Common myeloid progenitor, CD34-positive (primary cell): ENCODE data around the gene DHRS4L2.
"Not testable (repeated sequence)": the region's sequence is repeated elsewhere in the genome, so short reads cannot be mapped to it uniquely, and the experiment has no call there.

Experiments used
- CTCF ChIA-PET: fragments of 350-600 bp; sonication (Branson Sonifier 250); formaldehyde crosslinking; loops from one replicate; lab custom pipeline; 2021; ENCODE audit warnings: antibody characterized with exemption; lab: Charles Lee
- POLR2A ChIA-PET: fragments of 350-600 bp; sonication (Branson Sonifier 250); formaldehyde crosslinking; loops from one replicate; lab custom pipeline; 2021; ENCODE audit warnings: antibody characterized with exemption; lab: Charles Lee
- DNase-seq, 3 donors: peaks; one replicate each; pipeline versions ENCODE4 v3.0.0 to v3.0.0-alpha.2; 2013
- H3K27ac ChIP-seq, 2 experiments: 1 replicate in 1 of 2; 2 replicates in 1 of 2; pipeline ENCODE4 v1.7.0; 2013; ENCODE audit warnings: inconsistent platforms in 2 of 2, low read length in 2 of 2, mild to moderate bottlenecking in 2 of 2, low read depth in 1 of 2, moderate library complexity in 1 of 2; ENCODE audit not compliant: severe bottlenecking in 2 of 2, insufficient read depth in 1 of 2, poor library complexity in 1 of 2
- H3K27me3 ChIP-seq, 5 experiments: replicated peaks in 2 of 5; 1 replicate in 3 of 5; 2 replicates in 2 of 5; pipeline versions ENCODE4 v1.6.1 to v1.7.0; 2013; ENCODE audit warnings: low read length in 4 of 5, mild to moderate bottlenecking in 2 of 5, moderate library complexity in 2 of 5, inconsistent platforms in 1 of 5; ENCODE audit not compliant: insufficient read depth in 5 of 5, control insufficient read depth in 4 of 5
- H3K36me3 ChIP-seq, 4 experiments: 1 replicate in 2 of 4; 2 replicates in 2 of 4; pipeline versions ENCODE4 v1.6.1 to v1.7.0; 2013; ENCODE audit warnings: low read length in 3 of 4, control low read depth in 1 of 4, mild to moderate bottlenecking in 1 of 4; ENCODE audit not compliant: control insufficient read depth in 4 of 4, insufficient read depth in 4 of 4
- H3K4me1 ChIP-seq, 4 experiments: 1 replicate in 3 of 4; 2 replicates in 1 of 4; pipeline versions ENCODE4 v1.6.1 to v1.7.1; 2013; ENCODE audit warnings: low read length in 3 of 4, mild to moderate bottlenecking in 3 of 4, control low read depth in 1 of 4, inconsistent platforms in 1 of 4, moderate library complexity in 1 of 4; ENCODE audit not compliant: control insufficient read depth in 4 of 4, insufficient read depth in 4 of 4; ENCODE audit errors: control extremely low read depth in 1 of 4
- H3K4me3 ChIP-seq, 7 experiments: 1 replicate in 4 of 7; 2 replicates in 3 of 7; pipeline versions ENCODE4 v1.5.1 to v1.7.0; 2013; ENCODE audit warnings: mild to moderate bottlenecking in 7 of 7, low read length in 6 of 7, moderate library complexity in 6 of 7, inconsistent platforms in 2 of 7, low read depth in 2 of 7, control low read depth in 1 of 7; ENCODE audit not compliant: insufficient read depth in 4 of 7, control insufficient read depth in 1 of 7; ENCODE audit errors: extremely low read depth in 1 of 7
- H3K9me3 ChIP-seq, 5 experiments: 1 replicate in 4 of 5; 2 replicates in 1 of 5; pipeline versions ENCODE4 v1.6.1 to v1.7.1; 2013; ENCODE audit warnings: low read length in 4 of 5, mild to moderate bottlenecking in 2 of 5, inconsistent platforms in 1 of 5, low read depth in 1 of 5, moderate library complexity in 1 of 5; ENCODE audit not compliant: control insufficient read depth in 4 of 5, insufficient read depth in 2 of 5; ENCODE audit errors: control extremely low read depth in 1 of 5
- WGBS: methylation state at CpG from one replicate; pipeline ENCODE4 v1.1.5; 2013; ENCODE audit not compliant: insufficient coverage; 5-methylcytosine and 5-hydroxymethylcytosine counted together

Gene DHRS4L2

DNA sequence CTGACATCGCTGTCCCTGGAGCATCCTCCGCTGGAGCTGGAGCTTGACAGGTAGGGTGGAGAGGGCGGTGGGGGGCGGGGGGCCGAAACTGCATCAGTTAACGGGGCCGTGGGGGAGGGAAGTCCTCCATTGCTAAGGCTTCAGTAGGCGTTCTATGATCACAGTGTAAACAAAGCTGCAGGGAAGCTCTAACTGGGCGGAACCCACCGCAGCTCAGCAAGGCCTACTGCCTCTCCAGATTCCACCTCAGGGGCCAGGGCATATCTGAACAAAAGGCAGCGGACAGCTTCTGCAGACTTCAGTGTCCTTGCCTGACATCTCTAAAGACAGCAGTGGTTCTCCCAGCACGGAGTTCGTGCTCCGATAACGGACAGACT is 18.5 kb upstream of the DHRS4L2 start:
- H3K9me3 ChIP-seq, H3K4me1 ChIP-seq, DNase-seq, H3K4me3 ChIP-seq, H3K36me3 ChIP-seq, H3K27me3 ChIP-seq, POLR2A ChIA-PET, CTCF ChIA-PET, H3K27ac ChIP-seq: not testable (repeated sequence)
- WGBS, result no CpG with 5 or more reads among the region's 15 CpGs

DNA sequence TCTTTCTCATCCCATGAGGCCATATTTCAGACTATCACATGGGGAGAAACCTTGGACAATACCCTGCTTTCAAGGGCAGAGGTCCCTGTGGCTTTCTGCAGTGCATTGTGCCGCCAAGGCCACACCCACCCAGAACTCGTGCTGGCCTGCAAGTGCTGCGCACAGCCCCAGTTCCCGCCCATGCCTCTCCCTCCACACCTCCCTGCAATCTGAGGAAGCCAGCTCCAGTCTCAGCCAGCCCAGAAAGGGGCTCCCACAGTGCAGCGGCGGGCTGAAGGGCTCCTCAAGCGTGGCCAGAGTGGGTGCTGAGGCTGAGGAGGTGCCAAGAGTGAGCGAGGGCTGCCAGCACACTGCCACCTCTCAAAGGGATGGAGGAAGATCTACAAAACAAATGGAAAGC is 15.6 kb upstream of the DHRS4L2 start:
- POLR2A ChIA-PET, DNase-seq, H3K27ac ChIP-seq, H3K4me3 ChIP-seq, H3K4me1 ChIP-seq, H3K36me3 ChIP-seq, CTCF ChIA-PET, H3K9me3 ChIP-seq, H3K27me3 ChIP-seq: not testable (repeated sequence)
- 87% methylated on average over 2 of the region's 8 CpGs for WGBS

DNA sequence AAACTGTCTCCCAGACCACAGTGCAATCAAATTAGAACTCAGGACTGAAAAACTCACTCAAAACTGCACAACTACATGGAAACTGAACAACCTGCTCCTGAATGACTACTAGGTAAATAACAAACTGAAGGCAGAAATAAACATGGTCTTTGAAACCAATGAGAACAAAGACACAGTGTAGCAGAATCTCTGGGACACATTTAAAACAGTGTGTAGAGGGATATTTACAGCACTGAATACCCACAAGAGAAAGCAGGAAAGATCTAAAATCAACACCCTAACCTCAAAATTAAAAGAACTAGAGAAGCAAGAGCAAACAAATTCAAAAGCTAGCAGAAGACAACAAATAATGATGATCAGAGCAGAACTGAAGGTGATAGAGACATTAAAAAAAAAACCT is 14.7 kb upstream of the DHRS4L2 start:
- DNase-seq, H3K27me3 ChIP-seq, H3K36me3 ChIP-seq, H3K9me3 ChIP-seq, H3K4me3 ChIP-seq, H3K27ac ChIP-seq, POLR2A ChIA-PET, H3K4me1 ChIP-seq: not testable (repeated sequence)
- CTCF ChIA-PET, result interaction anchor here (1.0 to 1.3 kb wide), 3 partner anchors 41 to 135 kb away, joined by 3 to 4 read pairs (median 4); no protein-coding TSS in a partner anchor

DNA sequence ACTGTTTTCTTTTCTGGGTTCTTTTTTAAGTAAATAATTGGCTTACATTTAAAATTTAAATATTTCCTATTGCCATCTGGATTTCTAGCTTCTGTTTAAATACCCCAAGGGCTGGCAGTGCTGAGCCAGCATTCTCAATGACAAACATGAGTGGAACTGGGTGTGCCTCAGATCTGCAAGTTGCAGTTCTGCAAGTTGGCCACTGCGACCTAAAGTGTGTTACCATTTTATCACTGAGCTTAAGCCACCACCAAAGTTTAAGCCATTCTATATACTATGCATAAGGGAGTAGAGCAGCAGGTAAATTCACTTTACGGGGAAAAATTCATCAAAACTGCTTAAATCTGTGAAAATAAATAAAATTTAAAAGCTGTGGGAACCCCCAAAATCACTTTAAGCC is 11.5 kb upstream of the DHRS4L2 start:
- peak; percentile 35 to 75 (median 58) for DNase-seq
- H3K4me1 ChIP-seq, POLR2A ChIA-PET, H3K4me3 ChIP-seq, H3K36me3 ChIP-seq, H3K9me3 ChIP-seq, H3K27ac ChIP-seq, H3K27me3 ChIP-seq: not testable (repeated sequence)
- CTCF ChIA-PET, result interaction anchor here (0.7 kb wide), 1 partner anchor 64 kb away, joined by 3 read pairs; no protein-coding TSS in a partner anchor
- WGBS, result no CpG with 5 or more reads among the region's 2 CpGs

DNA sequence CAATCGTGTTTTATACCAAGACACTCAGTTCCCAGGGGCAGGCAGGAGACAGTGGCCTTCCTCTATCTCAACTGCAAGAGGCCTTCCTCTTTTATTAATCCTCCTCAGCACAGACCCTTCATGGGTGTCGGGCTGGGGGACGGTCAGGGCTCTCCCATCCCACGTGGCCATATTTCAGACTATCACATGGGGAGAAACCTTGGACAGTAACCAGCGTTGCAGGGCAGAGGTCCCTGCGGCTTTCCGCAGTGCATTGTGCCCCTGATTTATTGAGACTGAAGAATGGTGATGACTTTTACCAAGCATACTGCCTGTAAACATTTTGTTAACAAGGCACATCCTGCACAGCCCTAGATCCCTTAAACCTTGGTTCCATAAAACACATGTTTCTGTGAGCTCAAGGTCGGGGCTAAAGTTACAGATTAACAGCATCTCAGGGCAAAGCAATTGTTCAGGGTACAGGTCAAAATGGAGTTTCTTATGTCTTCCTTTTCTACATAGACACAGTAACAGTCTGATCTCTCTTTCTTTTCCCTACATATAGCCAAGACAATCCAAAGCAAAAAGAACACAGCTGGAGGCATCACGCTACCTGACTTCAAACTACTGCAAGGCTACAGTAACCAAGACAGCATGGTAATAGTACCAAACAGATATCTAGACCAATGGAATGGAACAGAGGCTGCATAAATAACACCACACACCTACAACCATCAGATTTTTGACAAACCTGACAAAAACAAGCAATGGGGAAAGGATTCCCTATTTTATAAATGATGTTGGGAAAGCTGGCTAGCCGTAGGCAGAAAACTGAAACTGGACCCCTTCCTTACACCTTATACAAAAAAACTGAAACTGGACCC is 6.5 kb upstream of the DHRS4L2 start:
- POLR2A ChIA-PET, H3K27me3 ChIP-seq, DNase-seq, H3K9me3 ChIP-seq, H3K4me3 ChIP-seq, H3K36me3 ChIP-seq, H3K27ac ChIP-seq: not testable (repeated sequence)
- 94% methylated on average over 5 of the region's 10 CpGs for WGBS
- H3K4me1 ChIP-seq, result peaks cover 0 to 11% (median 0%) of the 10 kb centered on the region in 4 experiments
- CTCF ChIA-PET, result interaction anchor here (1.0 kb wide), 1 partner anchor 80 kb away, joined by 3 read pairs; no protein-coding TSS in a partner anchor

DNA sequence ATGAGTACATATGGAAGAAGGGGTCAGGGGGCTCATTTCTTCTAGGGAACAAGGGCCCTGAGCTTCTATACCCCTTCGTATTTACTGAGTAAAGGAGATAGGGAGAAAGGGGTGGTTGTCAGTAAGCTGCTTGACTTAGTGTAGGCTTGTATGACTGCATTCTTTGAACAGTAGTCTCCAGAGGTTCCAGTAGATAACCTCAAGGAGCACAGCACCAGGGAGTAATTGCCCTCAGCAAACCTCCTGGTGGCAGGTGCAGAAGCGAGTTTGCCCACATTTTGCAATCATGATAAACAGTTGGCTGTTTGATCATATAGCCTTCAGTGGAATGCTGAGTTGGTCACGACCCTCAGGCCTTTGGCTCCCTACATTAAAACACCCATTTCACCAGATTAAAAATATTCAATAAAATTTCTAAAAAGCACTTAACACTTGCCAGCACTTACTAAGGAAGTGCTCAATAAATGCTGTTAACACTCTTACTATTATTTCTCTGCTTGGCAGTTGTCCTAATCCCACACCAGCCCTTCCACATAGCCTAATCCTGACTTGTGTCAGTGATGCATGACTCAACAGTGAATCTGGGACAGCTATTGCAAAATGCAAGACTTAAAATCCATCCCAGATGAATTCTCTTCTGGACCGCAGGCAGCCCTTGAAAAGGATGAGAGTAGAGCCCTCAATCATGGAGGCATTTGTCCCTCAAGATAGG is 3.7 kb upstream of the DHRS4L2 start:
- ChIA-PET CTCF (interaction anchor here (1.6 kb wide), 1 partner anchor 108 kb away, joined by 6 read pairs; no protein-coding TSS in a partner anchor), POLR2A (no interaction called here)
- DNase-seq, result no peak
- Histone ChIP-seq H3K4me1 (peaks cover 0 to 24% (median 15%) of the 10 kb centered on the region in 4 experiments), H3K27ac (no peak overlapping the region), H3K4me3 (no peak overlapping the region), H3K27me3 (no peaks in the 10 kb centered on the region), H3K9me3 (no peaks in the 10 kb centered on the region), H3K36me3 (peaks cover 0 to 2% (median 0%) of the 10 kb centered on the region in 4 experiments)
- WGBS, result 94% methylated on average over 3 of the region's 4 CpGs

DNA sequence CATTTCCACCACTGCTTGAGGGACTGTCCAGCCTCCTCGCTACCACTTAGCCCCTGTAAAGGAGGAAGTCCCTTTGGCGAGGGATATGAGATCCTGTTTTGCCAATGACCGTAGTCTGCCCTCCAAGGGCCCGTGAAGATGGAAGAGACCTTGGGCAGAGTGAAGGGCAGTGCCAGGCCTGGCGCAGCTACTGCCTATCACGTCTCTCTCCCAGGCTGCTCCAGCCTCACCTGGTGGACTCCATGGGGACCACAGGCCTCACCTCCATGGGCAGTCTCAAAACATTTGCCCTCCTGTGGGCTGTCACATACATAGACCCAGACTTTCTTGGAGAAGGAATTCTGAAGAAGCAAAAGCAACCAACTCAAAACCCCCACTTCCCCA is 514 bp upstream of the DHRS4L2 start:
- WGBS, result 80% methylated on average over 1 of the region's 6 CpGs
- Histone ChIP-seq H3K27ac (peak overlapping the region in 1 of 2 experiments; percentile 68), H3K4me3 (peak overlapping the region in 4 of 7 experiments; percentile 69 to 83 (median 76)), H3K4me1 (peaks cover 0 to 24% (median 15%) of the 10 kb centered on the region in 4 experiments)
- POLR2A ChIA-PET, H3K36me3 ChIP-seq, H3K27me3 ChIP-seq, H3K9me3 ChIP-seq: not testable (repeated sequence)
- DNase-seq, result peak in 1 of 3 donors; percentile 12
- CTCF ChIA-PET, result interaction anchor here (1.0 kb wide), 1 partner anchor 50 kb away, joined by 3 read pairs; no protein-coding TSS in a partner anchor
